GM15510 (cell line): ENCODE results near the gene GPR35.

Source experiments
- POLR2A ChIP-seq: IDR thresholded peaks from 3 replicates; pipeline ENCODE4 v1.6.1; 2011; ENCODE audit warnings: borderline replicate concordance; ENCODE audit not compliant: insufficient read length; ENCODE audit errors: extremely low read depth

The GPR35 gene

DNA sequence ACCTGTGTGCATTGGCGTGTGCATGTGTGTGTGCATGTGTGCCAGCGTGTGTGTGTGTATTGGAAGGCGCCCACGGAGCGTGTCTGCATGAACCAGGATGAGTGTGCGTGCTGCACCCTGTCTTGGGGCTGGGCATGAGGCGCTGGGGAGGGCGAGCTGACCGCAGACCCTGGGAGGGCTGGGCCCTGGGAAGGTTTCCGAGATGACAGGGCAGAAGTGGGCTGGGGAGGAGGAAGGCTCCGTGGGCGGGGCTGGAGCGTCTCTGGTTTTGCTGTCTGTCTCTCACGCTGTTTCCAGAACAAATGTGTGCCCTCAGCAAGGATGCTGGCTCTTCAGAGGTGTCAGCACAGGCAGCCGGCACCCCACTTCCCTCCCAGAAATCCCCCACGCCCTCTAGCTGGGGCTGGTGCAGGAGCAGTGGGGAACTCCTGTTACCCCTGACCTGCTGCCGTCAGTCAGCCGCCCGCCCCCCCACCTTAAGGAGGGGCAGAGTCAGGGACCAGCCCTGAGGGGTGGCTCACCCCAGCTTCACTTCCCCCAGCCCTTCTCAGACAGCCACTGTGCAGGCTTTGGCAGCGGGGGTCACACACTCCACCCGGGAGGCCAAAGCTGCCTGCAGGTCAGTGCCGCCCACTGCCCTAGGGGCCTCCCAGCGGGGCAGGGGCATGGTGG, at the start of gene GPR35:
TSS of gene GPR35 (plus strand) at position 531 of the 672 bp plus-strand sequence. CDS start 4,473 bp downstream, outside the sequence.
- TF ChIP-seq POLR2A: no peak

DNA sequence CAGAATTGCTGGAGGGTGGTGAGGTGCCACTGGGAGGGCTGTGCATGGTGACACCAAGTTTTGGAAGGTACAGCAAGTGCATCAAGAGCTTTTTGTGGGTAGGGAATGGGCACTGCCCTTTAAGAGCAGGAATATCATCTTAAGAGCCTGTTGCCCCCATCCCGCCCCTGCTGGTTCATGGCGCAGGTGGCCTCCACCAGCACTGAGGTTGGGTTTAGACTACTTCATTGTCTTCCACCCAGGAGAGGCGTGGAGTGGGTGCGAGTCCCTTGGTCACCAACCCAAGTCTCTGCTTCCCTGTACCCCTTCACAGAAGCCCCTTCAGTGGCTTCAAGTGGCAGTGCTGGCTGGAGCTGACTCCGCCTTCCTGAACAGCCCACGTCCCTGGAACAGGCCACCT, 49.2 kb upstream of the GPR35 start:
- no peak for TF ChIP-seq POLR2A

- TF ChIP-seq POLR2A: no peak
Observed at GRCh38 chr2:240576436-240577205, 48.7 kb upstream of the GPR35 start.

DNA sequence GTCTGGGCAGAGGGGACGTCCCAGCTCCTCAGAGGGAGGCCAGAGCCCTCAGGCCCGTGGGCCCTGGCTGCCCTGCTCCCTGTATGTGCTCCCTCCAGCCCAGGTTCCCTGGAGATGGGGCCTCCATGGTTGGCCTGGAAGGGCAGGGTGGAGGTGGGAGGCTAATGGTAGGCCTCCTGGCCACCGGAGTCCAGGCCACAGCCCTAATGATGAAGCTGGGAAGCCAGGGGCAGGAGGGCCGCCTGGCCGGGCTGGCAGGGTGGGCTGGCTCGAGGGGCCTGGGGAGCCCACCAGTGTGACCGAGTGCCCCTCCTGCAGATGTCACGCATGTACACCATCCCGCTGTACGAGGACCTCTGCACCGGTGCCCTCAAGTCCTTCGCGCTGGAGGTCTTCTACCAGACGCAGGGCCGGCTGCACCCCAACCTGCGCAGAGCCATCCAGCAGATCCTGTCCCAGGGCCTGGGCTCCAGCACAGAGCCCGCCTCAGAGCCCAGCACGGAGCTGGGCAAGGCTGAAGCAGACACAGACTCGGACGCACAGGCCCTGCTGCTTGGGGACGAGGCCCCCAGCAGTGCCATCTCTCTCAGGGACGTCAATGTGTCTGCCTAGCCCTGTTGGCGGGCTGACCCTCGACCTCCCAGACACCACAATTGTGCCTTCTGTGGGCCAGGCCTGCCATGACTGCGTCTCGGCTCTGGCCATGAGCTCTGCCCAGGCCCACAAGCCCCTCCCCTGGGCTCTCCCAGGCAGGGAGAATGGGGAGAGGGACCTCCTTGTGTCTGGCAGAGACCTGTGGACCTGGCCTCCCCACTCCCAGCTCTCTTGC, 47.8 kb upstream of the GPR35 start:
- TF ChIP-seq POLR2A: no peak

DNA sequence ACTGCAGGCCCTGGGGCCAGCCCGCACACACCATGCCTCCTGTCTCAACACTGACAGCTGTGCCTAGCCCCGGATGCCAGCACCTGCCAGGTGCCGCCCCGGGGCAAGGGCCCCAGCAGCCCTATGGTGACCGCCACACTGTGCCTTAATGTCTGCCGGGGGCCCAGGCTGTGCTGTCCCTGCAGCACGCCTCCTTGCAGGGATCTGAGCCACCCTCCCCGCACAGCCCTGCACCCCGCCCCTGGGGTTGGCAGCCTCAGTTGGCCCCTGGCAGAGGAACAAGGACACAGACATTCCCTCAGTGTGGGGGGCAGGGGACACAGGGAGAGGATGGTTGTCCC, 47.2 kb upstream of the GPR35 start:
- no peak for TF ChIP-seq POLR2A

- no peak for TF ChIP-seq POLR2A
Observed at GRCh38 chr2:240578488-240578887, 46.8 kb upstream of the GPR35 start.

DNA sequence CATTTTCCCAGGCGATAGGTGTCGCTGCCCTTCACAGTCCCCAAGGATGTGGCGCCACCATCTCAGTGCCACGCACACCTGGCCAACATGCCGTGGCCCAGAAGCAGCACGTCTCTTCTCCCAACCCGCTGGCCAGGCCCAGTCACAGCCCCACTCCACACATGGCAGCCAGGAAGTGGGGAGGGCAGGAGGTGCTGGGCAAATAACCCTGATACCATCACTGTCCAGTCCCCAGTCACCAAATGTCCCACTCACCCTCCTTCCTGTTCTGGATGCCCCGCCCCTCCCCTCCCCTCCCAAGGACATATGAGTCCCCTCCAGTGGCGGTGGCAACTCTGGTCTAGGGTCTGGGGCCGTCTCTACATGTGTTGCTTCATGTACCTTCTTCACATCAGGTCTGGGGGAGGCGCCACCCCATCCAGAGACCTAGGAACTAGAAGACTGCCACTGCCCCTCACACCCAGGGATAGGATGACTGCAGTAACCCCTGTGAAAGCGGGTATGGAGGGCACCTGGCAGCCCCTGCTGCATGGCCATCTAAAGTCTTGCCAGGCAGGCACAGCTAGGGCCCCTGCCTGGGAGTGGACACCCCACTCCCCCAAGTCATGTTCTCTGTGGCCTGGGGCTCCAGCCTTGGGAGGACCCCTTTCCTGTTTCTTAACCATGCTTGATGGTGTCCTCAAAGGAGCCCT, 46.1 kb upstream of the GPR35 start:
- no peak for TF ChIP-seq POLR2A

DNA sequence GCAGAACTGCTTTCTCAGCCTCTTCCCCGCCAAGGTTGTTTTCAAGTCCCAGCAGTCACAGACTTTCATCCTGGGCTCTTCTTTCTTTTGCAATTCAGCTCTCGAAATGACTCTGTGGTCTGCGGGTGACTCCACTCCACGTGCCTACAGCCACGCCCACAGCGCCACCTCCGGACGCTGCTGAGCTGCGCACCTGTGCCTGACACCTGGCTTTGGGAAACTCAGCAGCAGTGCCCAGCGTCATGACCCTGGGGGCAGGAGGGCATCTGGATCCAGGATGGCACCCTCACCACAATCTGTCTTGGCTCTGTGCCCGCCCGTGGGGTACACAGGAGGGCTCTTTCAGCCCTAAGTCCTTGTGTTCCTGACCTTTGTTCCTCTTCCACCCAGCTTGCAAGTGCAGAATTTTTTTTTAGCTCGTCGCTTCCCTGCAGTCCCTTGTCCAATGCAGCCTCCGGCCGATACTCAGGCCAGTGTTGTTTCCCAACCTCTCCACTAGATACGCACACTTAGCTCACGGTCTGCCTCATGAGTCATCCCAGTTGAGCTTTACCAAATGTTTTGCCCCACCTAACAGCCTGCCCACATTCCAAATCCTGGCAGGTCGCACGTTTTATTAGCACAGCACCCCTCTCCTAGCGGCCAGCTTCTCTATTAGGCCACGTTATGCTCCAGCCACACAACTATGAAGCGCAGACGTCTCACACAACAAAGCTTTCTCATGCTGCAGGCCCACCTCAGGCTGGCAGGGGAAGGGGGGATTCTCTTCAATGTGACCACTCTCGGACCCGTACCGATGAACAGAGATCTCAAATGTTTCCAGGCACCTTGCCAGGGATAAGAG, 45.3 kb upstream of the GPR35 start:
- TF ChIP-seq POLR2A: no peak

DNA sequence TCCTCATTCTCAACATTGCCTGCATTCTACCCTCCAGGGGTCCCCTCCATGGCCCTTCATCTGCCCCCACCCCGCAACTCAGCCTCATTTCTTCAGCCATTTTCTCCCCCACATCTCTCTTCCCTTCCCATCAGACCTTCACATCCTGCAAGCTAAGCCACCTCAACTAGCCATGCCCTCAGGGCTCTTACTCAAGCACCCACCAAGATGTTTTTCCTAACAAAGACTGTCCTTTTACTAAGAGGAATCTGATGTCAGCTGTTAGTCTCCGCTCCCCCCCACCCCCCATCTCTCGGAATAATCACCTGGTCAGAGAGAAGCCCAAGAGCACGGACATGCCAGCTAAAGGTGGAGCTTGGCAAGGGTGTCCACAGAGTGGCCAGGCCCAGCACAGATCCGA, 43.5 kb upstream of the GPR35 start:
- no peak for TF ChIP-seq POLR2A

GRCh38 chr2:240582781-240583180, 42.5 kb upstream of the GPR35 start:
- no peak for TF ChIP-seq POLR2A

DNA sequence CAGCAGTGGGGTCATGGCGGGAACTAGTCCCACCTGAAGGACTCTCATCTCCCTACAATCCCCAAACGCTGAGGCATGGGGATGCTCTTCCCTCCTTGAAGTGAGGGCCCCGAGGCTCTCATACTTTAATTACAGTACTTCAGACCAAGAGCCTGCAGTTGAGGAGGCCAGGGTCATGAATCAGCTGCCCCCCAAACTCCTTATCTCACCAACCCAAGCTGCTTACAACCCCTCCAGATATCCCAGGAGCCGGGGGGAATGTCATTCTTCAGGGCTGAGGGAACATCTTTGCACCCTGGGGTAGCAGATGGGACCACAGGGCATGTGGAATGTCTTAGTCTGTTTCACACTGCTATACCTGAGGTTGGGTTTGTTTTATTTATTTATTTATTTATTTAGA, 41.5 kb upstream of the GPR35 start:
- no peak for TF ChIP-seq POLR2A

- peak; percentile 81 for TF ChIP-seq POLR2A
Observed at GRCh38 chr2:240584486-240585031, 40.7 kb upstream of the GPR35 start.

GRCh38 chr2:240585101-240585500, 40.2 kb upstream of the GPR35 start:
- no peak for TF ChIP-seq POLR2A
